GM18511 (cell line): Measurements from ENCODE around the gene GCNT2.
"Not testable (repeated sequence)": the region's sequence is repeated elsewhere in the genome, so short reads cannot be mapped to it uniquely, and the experiment has no call there.

Experiments used
- ATAC-seq: cut with Tn5 transposase; IDR thresholded peaks from one replicate; pipeline ENCODE4 v1.9.1; 2021; ENCODE audit warnings: mild to moderate bottlenecking, moderate library complexity; ENCODE audit not compliant: unreplicated experiment

GCNT2 gene

DNA sequence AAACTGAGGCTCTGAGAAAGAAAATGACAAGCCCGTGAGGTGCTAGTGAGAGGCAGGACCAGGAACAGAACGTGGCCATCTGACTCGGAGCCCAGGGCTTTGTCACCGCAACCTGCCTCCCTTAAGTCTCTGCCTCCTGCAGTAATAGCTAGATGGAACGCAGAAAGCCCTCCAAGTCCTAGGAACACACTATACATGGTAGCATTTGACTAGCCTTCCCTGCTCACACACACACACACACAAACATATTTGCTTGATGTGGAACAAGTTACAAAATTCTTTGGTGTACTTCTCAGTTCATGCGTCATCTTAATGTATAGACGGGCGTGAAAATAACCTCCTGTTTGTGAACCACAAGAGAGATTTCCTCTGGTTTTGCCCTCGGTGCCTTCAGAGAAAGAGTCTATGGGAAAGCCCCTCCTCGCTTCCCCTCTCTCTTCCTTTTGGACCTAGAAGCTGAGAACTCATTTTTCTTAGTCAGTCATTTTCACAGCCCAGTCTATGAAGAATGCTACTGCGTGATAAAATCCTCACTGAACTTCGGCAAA lies 134.4 kb downstream of the GCNT2 start:
- peak; percentile 58 for ATAC-seq

DNA sequence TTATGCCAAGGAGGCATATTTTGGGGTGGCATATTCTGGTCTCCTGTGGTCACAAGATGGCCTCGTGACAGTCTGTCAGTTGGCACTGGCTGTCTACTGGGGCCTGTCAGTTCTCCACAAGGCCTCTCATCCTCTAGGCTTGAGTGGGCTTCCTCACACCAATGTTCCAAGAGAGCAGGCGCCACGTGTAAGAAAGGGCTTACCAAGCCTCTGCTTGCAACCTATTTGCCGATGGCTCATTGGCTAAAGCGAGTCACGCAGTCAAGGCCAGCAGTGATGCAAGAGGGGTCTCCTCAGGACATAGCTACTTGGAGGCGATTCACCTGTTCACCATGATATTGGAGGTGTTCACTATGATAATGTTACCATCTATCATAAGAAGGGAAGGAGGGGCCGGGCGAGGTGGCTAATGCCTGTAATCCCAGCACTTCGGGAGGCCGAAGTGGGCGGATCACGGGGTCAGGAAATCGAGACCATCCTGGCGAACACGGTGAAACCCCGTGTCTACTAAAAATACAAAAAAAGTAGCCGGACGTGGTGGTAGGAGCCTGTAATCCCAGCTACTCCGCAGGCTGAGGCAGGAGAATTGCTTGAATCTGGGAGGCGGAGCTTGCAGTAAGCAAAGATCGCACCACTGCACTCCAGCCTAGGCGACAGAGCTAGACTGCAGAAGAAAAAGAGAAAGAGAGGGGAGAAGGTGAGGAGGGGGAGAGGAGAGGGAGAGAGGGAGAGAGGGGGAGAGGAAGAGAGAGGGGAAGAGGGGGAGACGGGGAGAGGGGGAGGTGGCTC lies 138.0 kb downstream of the GCNT2 start:
- ATAC-seq = peak; percentile 11

DNA sequence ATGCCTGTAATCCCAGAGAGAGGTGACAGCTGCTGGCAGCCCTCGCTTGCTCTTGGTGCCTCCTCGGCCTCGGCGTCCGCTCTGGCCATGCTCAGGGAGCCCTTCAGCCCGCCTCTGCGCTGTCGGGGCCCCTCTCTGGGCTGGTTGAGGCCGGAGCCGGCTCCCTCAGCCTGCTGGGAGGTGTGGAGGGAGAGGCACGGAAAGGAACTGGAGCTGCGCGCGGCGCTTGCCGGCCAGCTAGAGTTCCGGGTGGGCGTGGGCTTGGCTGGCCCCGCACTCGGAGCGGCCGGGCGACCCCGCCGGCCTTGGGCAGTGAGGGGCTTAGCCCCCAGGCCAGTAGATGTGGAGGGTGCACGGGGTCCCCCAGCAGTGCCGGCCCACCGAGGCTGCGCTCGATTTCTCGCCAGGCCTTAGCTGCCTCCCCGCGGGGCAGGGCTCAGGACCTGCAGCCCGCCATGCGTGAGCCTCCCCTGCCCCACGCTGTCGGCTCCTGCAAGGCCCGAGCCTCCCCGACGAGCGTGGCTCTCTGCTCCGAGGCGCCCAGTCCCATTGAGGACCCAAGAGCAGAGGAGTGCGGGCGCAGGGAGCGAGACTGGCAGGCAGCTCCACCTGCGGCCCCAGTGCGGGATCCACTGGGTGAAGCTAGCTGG lies 138.7 kb downstream of the GCNT2 start:
- peak; percentile 64 for ATAC-seq

DNA sequence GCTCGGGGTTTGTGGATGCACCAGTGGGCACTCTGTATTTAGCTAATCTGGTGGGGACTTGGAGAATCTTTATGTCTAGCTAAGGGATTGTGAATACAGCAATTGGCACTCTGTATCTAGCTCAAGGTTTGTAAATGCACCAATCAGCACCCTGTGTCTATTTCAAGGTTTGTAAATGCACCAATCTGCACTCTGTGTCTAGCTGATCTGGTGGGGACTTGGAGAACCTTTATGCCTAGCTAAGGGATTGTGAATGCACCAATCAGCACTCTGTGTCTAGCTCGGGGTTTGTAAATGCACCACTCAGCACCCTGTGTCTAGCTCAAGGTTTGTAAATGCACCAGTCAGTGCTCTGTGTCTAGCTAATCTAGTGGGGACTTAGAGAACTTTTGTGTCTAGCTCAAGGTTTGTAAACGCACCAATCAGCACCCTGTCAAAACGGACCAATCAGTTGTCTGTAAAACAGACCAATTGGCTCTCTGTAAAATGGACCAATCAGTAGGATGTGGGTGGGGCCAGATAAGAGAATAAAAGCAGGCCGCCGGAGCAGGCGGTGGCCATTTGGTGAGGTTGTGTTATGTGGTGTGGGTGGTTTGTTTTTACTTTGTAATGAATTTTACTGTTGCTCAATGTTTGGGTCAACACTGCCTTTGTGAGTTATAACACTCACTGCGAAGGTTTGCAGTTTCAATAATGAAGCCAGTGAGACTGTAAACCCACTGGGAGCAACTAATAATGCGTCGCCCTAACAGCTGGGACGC lies 139.5 kb downstream of the GCNT2 start:
- ATAC-seq = not testable (repeated sequence)

DNA sequence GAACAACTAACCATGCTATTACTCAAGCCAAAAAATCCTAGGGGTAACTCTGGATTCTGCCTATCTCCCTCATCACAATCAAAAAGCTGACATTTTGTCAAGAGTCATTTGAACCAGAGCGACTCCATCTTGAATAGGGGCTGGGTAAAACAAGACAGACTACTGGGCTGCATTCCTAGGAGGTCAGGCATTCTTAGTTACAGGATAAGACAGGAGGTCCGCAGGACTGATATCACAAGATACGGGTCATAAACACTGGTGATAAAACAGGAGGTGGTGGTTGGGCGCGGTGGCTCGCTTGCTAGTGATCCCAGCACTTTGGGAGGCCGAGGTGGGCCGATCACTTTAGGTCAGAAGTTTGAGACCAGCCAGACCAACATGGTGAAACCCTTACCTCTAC lies 141.1 kb downstream of the GCNT2 start:
- ATAC-seq = no peak

DNA sequence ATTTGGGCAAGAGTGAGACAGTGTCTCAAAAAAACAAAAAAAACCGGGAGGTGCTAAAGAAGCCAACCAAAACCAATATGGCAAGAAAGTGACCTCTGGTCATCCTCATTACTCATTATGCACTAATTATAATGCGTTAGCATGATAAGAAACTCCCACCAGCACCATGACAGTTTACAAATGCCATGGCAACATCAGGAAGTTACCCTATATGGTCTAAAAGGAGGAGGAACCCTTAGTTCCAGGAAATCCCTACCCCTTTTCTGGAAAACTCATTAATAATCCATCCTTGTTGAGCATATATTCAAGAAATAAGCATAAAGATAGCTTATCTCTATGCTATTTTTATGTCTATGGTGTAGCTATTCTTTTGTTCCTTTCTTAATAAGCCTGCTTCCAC lies 141.6 kb downstream of the GCNT2 start:
- ATAC-seq = no peak

DNA sequence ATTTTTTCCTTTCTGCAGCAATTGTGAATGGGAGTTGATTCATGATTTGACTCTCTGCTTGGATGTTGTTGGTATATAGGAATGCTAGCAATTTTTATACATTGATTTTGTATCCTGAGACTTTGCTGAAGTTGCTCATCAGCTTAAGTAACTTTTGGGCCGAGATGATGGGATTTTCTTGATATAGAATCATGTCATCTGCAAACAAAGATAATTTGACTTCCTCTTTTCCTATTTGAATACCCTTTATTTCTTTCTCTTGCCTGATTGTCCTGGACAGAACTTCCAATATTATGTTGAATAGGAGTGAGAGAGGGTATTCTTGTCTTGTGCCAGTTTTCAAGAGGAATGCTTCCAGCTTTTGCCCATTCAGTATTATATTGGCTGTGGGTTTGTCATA lies 144.4 kb downstream of the GCNT2 start:
- ATAC-seq = not testable (repeated sequence)

DNA sequence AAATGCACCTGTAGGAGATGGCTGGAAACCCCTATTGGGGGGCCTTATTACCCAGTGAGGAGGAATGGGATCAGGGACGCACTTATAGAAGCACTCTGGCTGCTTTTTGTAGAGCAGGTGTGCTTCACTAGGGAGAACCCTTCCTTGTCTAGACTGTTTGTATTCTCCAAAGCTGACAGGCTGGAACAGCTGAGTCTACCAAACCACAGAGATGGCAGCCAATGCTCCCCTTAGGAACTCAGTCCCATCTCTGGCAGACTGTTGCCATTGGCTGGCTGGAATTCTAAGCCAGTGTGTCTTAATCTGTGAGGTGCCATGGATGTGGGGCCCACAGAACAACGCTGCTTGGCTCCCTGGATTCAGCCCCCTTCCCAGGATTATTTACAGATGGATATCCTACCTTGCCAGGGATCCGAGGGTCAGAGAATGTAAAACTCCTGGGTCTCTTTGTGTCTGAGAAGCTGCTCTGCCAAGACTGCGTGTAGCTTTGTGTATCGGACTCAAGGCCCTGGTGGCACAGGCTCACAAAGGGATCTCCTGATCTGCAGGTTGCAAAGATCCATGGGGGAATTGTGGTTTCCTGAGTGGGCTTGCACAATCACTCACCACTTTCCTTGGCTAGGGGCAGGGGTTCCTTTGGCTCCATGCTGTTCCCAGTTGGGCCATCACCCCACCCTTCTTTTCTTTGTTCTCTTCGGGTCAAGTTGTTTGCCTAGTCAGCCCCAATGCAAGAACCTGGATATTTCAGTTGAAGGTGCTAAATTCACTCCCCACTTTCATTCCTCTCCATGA lies 147.2 kb downstream of the GCNT2 start:
- ATAC-seq = no peak

DNA sequence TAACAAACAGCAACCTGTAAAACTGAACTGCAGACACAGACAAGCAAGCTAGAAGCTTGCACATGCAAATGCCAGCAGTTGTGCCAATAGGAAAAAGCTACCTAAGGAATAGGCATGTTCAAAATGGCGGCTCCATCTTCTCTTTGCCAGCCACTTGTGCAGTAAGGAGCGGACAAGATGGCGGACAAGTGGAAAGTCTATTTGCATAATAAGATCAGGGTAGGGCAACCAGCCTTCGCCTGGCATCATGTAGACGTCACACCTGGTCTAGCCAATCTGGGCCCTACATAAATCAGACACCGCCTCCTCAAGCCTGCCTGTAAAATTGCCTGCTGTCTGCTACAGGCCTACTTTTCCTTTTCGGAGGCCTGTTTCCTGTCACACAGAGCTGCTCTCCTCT lies 155.3 kb downstream of the GCNT2 start:
- ATAC-seq = no peak

DNA sequence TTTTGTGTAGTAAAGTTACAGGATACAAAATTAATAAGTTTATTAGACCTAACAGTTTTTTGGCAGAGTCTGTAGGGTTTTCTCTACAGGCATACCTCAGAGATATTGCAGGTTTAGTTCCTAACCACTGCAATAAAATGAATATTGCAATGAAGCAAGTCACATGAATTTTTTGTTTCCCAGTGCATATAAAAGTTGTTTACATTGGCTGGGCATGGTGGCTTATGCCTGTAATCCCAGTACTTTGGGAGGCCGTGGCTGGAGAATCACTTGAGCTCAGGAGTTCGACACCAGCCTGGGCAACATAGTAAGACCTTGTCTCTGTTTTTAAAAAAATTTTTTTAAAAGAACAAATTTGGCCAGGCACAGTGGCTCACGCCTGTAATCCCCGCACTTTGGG lies 157.3 kb downstream of the GCNT2 start:
- ATAC-seq = no peak
